Gastrocnemius medialis (tissue), 4 donors: ENCODE data around the gene EID2B.

ENCODE experiments used
- POLR2A ChIP-seq, 2 donors: fragments of 450-650 bp; IDR thresholded peaks; one replicate each; pipeline ENCODE4 v1.6.1; 2017; ENCODE audit warnings: antibody characterized with exemption in 2 of 2, mild to moderate bottlenecking in 2 of 2, moderate library complexity in 2 of 2
- TF ChIP-seq, protein P1 (sequence below), 5 experiments: fragments of 450-650 bp in 3 of 5; fragments of 200-600 bp in 2 of 5; sonication (generic) in 2 of 5; IDR thresholded peaks in 4 of 5; conservative IDR thresholded peaks in 1 of 5; 1 replicate in 4 of 5; 2 replicates in 1 of 5; pipeline ENCODE4 v1.5.1; 2016 to 2019; ENCODE audit warnings: antibody characterized with exemption in 5 of 5, mild to moderate bottlenecking in 3 of 5, moderate library complexity in 3 of 5

DNA sequence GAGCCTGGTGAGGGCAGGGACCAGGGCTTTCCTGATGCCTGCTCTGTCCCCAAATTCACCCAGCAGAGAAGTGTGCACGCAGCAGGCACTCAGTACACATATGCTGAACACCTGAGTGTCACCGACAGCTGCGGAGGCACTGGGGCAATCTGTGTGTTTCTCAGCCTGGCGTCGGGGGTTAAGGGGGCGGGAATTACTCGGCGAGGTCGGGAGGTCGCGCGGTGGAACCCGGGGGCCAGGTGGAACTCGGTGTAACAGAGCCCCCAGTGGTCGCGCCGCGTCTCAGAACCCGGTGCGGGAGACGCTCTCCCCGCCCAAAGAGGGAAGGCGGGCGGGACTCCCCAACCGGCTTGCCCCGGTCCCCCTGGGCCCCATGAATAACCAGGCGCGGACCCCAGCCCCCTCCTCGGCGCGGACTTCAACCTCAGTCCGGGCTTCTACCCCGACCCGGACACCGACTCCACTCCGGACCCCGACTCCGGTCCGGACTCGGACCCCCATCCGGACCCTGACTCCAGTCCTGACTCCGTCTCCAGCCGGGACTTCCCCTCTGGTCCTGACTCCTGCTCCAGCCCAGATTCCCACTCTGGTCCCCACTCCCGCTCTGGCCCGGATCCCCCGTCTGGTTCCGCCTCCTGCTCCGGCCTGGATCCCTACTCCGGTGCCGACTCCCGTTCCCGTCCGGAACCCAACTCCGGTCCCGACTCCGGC, 17.7 kb downstream of the EID2B start, which contains the start of gene SELENOV:
- TF ChIP-seq, protein P1, sequence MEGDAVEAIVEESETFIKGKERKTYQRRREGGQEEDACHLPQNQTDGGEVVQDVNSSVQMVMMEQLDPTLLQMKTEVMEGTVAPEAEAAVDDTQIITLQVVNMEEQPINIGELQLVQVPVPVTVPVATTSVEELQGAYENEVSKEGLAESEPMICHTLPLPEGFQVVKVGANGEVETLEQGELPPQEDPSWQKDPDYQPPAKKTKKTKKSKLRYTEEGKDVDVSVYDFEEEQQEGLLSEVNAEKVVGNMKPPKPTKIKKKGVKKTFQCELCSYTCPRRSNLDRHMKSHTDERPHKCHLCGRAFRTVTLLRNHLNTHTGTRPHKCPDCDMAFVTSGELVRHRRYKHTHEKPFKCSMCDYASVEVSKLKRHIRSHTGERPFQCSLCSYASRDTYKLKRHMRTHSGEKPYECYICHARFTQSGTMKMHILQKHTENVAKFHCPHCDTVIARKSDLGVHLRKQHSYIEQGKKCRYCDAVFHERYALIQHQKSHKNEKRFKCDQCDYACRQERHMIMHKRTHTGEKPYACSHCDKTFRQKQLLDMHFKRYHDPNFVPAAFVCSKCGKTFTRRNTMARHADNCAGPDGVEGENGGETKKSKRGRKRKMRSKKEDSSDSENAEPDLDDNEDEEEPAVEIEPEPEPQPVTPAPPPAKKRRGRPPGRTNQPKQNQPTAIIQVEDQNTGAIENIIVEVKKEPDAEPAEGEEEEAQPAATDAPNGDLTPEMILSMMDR (IDR thresholded peaks at IDR 0.05 in 4 of 5, conservative IDR thresholded peaks at IDR 0.05 in 1 of 5), result no peak
- no peak for TF ChIP-seq POLR2A (IDR thresholded peaks at IDR 0.05)
